ENCODE data around the gene CNTNAP2.

Gene CNTNAP2

DNA sequence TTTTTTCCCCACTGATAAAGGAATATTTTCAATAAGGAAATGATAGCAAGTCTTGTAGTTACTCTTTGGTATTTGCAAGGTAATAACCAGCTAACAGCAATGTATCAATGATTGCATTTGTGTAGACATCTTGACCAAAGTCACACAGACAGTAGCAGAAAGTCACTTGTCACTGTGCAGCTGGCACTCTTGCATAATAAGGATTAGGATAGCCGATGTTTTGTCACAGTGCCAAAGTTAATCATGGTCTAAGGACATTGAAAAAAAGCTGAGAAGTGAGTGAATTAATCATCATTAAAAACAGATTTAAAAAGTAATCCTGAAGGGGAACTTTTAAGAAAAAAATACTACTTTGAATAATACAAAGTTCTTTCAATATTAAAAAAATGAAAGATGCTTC lies 1639.7 kb downstream of the CNTNAP2 start:
- in situ Hi-C loops (cut with HindIII; ENCODE audit: low sequenced_read_pairs): no loop called here

DNA sequence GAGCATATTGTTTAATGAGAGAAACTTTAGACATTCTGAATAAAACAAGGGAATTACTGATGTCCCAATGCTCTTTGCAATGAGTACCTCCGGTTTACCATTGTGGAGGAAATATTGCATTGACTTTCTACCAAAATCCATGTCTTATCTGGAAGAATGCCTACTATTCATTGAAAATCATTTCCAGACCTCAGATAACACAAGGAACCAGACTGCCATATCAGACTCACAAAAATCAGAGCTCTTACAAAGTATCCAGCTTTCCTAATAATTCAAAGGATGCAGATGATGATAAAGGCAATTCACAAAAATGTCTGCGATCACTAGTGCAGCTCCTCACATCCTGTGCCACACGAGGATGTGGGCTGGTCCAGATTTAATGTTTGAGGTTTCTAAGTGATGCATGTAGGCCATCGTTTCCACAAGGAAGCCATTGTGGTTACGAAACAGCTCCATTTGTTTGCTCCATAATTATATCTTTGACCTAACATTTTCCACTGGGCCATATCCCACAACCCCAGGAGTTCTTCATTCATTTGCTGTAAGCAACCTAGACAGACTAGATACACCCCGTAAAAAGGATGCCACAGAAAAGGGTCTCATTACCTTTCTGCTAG lies 1642.8 kb downstream of the CNTNAP2 start:
- H3K4me3 ChIP-seq (ENCODE audit: low read depth, low read length): no peak overlapping the region
- TF ChIP-seq, protein P1, sequence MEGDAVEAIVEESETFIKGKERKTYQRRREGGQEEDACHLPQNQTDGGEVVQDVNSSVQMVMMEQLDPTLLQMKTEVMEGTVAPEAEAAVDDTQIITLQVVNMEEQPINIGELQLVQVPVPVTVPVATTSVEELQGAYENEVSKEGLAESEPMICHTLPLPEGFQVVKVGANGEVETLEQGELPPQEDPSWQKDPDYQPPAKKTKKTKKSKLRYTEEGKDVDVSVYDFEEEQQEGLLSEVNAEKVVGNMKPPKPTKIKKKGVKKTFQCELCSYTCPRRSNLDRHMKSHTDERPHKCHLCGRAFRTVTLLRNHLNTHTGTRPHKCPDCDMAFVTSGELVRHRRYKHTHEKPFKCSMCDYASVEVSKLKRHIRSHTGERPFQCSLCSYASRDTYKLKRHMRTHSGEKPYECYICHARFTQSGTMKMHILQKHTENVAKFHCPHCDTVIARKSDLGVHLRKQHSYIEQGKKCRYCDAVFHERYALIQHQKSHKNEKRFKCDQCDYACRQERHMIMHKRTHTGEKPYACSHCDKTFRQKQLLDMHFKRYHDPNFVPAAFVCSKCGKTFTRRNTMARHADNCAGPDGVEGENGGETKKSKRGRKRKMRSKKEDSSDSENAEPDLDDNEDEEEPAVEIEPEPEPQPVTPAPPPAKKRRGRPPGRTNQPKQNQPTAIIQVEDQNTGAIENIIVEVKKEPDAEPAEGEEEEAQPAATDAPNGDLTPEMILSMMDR (IDR thresholded peaks at IDR 0.05; ENCODE audit: low read depth, low read length): no peak
- in situ Hi-C loops (cut with HindIII; ENCODE audit: low sequenced_read_pairs): no loop called here
- DNase-seq (ENCODE audit: low read depth, low spot score): no peak

More for the DNA sequence above, 1639.7 kb downstream of the CNTNAP2 start:
- DNase-seq (ENCODE audit: low read depth, low spot score): no peak
- TF ChIP-seq, protein P1 (IDR thresholded peaks at IDR 0.05; ENCODE audit: low read depth, low read length): no peak
- no peak overlapping the region for H3K4me3 ChIP-seq (ENCODE audit: low read depth, low read length)

DNA sequence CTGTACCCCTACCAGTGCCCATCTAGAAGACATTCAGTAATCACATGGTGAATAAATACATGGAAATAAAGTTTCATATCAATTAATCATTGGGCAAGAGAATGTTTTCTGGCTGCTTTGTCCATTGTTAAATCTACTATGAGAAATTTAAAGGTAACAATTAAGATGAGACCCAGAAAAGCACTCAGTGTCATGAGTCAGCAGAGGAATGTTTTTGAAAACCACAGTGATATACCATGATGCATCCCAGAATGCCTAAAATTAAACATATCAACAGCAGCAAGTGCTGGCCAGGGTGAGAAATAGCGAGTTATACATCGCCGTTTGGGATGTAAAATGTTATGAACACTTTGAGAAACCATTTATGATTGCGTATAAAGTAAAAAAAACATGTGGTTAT lies 1648.7 kb downstream of the CNTNAP2 start:
- DNase-seq (ENCODE audit: low read depth, low spot score): no peak
- TF ChIP-seq, protein P1 (IDR thresholded peaks at IDR 0.05; ENCODE audit: low read depth, low read length): no peak
- H3K4me3 ChIP-seq (ENCODE audit: low read depth, low read length): no peak overlapping the region
- in situ Hi-C loops (cut with HindIII; ENCODE audit: low sequenced_read_pairs): no loop called here

DNA sequence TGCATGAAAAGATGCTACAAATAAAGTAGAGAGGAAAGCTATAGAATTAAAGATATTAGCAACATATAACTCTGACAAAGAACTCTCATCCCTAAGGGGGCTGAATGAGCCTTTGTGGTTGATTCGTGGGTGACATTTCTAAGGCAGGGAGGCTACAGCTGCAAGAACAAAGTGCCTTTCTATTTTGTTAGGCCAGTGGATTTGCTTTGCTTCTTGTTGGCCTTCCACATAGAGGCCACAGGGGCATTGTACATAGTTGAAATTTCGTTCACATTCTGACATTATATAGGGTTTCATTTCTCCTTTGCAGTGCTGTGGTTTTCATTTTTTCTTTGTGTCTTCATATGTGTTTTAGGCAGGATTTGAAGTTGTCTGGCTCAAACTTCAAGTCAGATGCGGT lies 1654.7 kb downstream of the CNTNAP2 start:
- in situ Hi-C loops (cut with HindIII; ENCODE audit: low sequenced_read_pairs): no loop called here
- DNase-seq (ENCODE audit: low read depth, low spot score): no peak
- TF ChIP-seq, protein P1 (IDR thresholded peaks at IDR 0.05; ENCODE audit: low read depth, low read length): no peak
- H3K4me3 ChIP-seq (ENCODE audit: low read depth, low read length): no peak overlapping the region

DNA sequence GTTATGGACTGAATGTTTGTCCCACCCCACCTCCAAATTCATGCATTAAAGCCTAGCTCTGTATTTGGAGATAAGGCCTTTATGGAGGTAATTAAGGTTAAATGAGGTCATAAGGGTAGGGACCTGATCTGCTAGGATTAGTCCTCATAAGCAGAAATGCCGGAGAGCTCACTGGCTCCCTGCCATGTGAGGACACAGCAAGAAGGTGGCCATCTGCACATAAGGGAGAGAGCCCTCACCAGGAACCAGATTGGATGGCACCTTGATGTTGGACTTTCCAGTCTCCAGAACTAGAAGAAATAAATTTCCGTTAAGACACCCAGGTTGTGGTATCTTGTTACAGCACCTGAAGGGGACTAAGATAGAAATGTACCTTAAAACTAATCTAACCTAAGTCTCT lies 1657.9 kb downstream of the CNTNAP2 start:
- in situ Hi-C loops (cut with HindIII; ENCODE audit: low sequenced_read_pairs): no loop called here

DNA sequence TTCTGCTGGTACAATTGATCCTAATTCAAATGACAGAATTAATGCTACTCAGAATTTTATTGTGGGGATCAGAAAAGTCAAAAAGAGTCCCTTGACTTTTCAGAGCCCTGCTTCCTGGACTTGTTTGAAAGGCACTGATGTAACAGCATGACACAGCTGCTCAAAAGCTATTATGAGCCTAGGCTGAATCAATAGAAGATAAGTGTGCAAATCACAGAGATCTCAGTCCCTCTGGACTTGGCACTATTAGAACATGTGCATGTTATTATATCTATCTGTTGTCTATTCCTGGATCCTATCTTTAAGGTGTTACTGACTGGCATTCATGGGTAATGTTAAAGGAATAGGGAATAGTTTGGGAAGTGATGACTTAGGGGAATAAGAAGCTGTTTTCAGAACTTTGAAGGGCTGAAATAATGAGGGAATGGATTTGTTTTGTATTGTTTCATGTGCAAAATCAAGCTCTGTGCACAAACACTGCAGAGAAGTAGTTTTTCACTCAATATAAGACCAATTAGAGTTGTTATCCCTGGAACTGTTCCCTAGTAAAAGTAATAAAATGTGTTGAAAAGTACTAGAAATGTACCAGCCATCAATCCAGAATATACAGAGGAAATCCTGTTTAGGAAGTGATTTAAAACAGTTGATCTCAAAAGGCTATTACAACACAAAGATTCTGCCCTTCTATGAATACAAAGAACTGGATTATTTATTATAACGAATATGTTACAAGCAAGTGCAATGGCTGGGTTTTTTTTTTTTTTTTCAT lies 1659.1 kb downstream of the CNTNAP2 start:
- no peak for DNase-seq (ENCODE audit: low read depth, low spot score)
- in situ Hi-C loops (cut with HindIII; ENCODE audit: low sequenced_read_pairs): no loop called here
- TF ChIP-seq, protein P1 (IDR thresholded peaks at IDR 0.05; ENCODE audit: low read depth, low read length): no peak

More for the DNA sequence above, 1657.9 kb downstream of the CNTNAP2 start:
- H3K4me3 ChIP-seq (ENCODE audit: low read depth, low read length): no peak overlapping the region
- no peak for DNase-seq (ENCODE audit: low read depth, low spot score)
- TF ChIP-seq, protein P1 (IDR thresholded peaks at IDR 0.05; ENCODE audit: low read depth, low read length): no peak

More for the DNA sequence above, 1659.1 kb downstream of the CNTNAP2 start:
- H3K4me3 ChIP-seq (ENCODE audit: low read depth, low read length): no peak overlapping the region

Measured in astrocyte of the spinal cord (primary cell).